KOPT-K1 (cell line): Measurements from ENCODE around the gene PRKAG3.

Source experiments
- H3K27ac ChIP-seq: fragments of 200-600 bp; sonication (generic); 2 replicates; pipeline ENCODE4 v1.5.1; 2016; ENCODE audit warnings: antibody characterized with exemption, mild to moderate bottlenecking, low read depth, low read length; ENCODE audit not compliant: poor library complexity, severe bottlenecking
- H3K36me3 ChIP-seq: fragments of 200-600 bp; sonication (generic); 2 replicates; pipeline ENCODE4 v1.5.1; 2017; ENCODE audit warnings: antibody characterized with exemption, mild to moderate bottlenecking, low read length, moderate library complexity; ENCODE audit not compliant: insufficient read depth
- H3K9me3 ChIP-seq: fragments of 200-600 bp; sonication (generic); 2 replicates; pipeline ENCODE4 v1.5.1; 2017; ENCODE audit warnings: antibody characterized with exemption, low read length, mild to moderate bottlenecking; ENCODE audit not compliant: insufficient read depth, poor library complexity, severe bottlenecking

PRKAG3 gene

GRCh38 chr2:218802386-218802994 is 29.1 kb downstream of the PRKAG3 start:
- H3K9me3 ChIP-seq = peaks cover 24% of the 10 kb centered on the region
- H3K36me3 ChIP-seq = no peaks in the 10 kb centered on the region
- H3K27ac ChIP-seq = no peak overlapping the region

GRCh38 chr2:218799990-218800389 is 31.6 kb downstream of the PRKAG3 start:
- Histone ChIP-seq H3K27ac (no peak overlapping the region), H3K9me3 (peaks cover 21% of the 10 kb centered on the region), H3K36me3 (no peaks in the 10 kb centered on the region)

- Histone ChIP-seq H3K36me3 (no peaks in the 10 kb centered on the region), H3K27ac (no peak overlapping the region), H3K9me3 (peaks cover 10% of the 10 kb centered on the region)
Measured at GRCh38 chr2:218798767-218799504, 32.7 kb downstream of the PRKAG3 start.

- Histone ChIP-seq H3K9me3 (peaks cover 5% of the 10 kb centered on the region), H3K27ac (no peak overlapping the region), H3K36me3 (no peaks in the 10 kb centered on the region)
Measured at GRCh38 chr2:218796691-218797090, 34.9 kb downstream of the PRKAG3 start.

GRCh38 chr2:218792433-218792832 is 39.2 kb downstream of the PRKAG3 start:
- Histone ChIP-seq H3K27ac (no peak overlapping the region), H3K36me3 (no peaks in the 10 kb centered on the region), H3K9me3 (no peaks in the 10 kb centered on the region)

GRCh38 chr2:218788529-218789255 is 42.9 kb downstream of the PRKAG3 start:
- no peaks in the 10 kb centered on the region for H3K9me3 ChIP-seq
- no peaks in the 10 kb centered on the region for H3K36me3 ChIP-seq
- H3K27ac ChIP-seq = no peak overlapping the region

GRCh38 chr2:218786133-218786532 is 45.5 kb downstream of the PRKAG3 start:
- no peaks in the 10 kb centered on the region for H3K9me3 ChIP-seq
- H3K27ac ChIP-seq = no peak overlapping the region
- no peaks in the 10 kb centered on the region for H3K36me3 ChIP-seq

GRCh38 chr2:218785103-218785502 is 46.5 kb downstream of the PRKAG3 start:
- H3K27ac ChIP-seq = no peak overlapping the region

GRCh38 chr2:218783688-218784087 is 47.9 kb downstream of the PRKAG3 start:
- no peaks in the 10 kb centered on the region for H3K9me3 ChIP-seq

More at GRCh38 chr2:218785103-218785502, 46.5 kb downstream of the PRKAG3 start:
- H3K36me3 ChIP-seq = no peaks in the 10 kb centered on the region
- H3K9me3 ChIP-seq = no peaks in the 10 kb centered on the region

GRCh38 chr2:218782528-218782844 is 49.1 kb downstream of the PRKAG3 start:
- Histone ChIP-seq H3K9me3 (peaks cover 4% of the 10 kb centered on the region), H3K27ac (no peak overlapping the region), H3K36me3 (no peaks in the 10 kb centered on the region)

More at GRCh38 chr2:218783688-218784087, 47.9 kb downstream of the PRKAG3 start:
- H3K36me3 ChIP-seq = no peaks in the 10 kb centered on the region
- H3K27ac ChIP-seq = no peak overlapping the region

- Histone ChIP-seq H3K27ac (no peak within 1 kb of the TSS), H3K36me3 (no peaks in the 10 kb centered on the region), H3K9me3 (peaks cover 10% of the 10 kb centered on the region)
Measured at GRCh38 chr2:218781691-218782527, 49.7 kb downstream of the PRKAG3 start, which contains the start of gene CYP27A1. CYP27A1 (plus strand) TSS chr2:218782147; CDS start chr2:218782183, 36 bp downstream.

GRCh38 chr2:218780851-218781690 is 50.5 kb downstream of the PRKAG3 start:
- Histone ChIP-seq H3K27ac (no peak overlapping the region), H3K36me3 (no peaks in the 10 kb centered on the region), H3K9me3 (peaks cover 18% of the 10 kb centered on the region)

- Histone ChIP-seq H3K36me3 (no peaks in the 10 kb centered on the region), H3K27ac (no peak overlapping the region), H3K9me3 (peaks cover 19% of the 10 kb centered on the region)
Measured at GRCh38 chr2:218780046-218780445, 51.6 kb downstream of the PRKAG3 start.
